Pancreas (tissue), 10 donors: ENCODE data around the gene S100PBP. TPM values are rescaled to one million over a fixed set of nuclear protein-coding genes. Genes with fewer than 3 reads are reported as not detected.

Experiments
- ATAC-seq, 4 donors: fragments of 200-7000 bp; cut with Tn5 transposase; one replicate each; pipeline versions ENCODE4 v1.8.0 to v1.9.1; 2020; ENCODE audit warnings: mild to moderate bottlenecking in 4 of 4, moderate library complexity in 4 of 4
- DNase-seq, 6 donors: peaks; one replicate each; pipeline ENCODE4 v3.0.0-alpha.2; 2020
- FAIRE-seq: peaks from 2 replicates; lab custom pipeline; 2012; peaks lifted over from hg19 to GRCh38; lab: Jason Lieb, UNC
- H3K27ac ChIP-seq, 4 donors: fragments of 200-600 bp; sonication (generic); 1 replicate in 3 of 4; 2 replicates in 1 of 4; pipeline versions ENCODE4 v1.5.0 to v1.8.0; 2020
- H3K27me3 ChIP-seq, 4 donors: fragments of 200-600 bp; one replicate each; pipeline ENCODE4 v1.8.0; 2021
- H3K36me3 ChIP-seq, 3 donors: fragments of 200-600 bp; sonication (generic) in 1 of 3; one replicate each; pipeline versions ENCODE4 v1.5.0 to v1.8.0; 2020 to 2021
- H3K4me1 ChIP-seq, 3 donors: fragments of 200-600 bp; one replicate each; pipeline ENCODE4 v1.8.0; 2021
- H3K4me3 ChIP-seq, 4 donors: fragments of 200-600 bp; sonication (generic) in 2 of 4; one replicate each; pipeline versions ENCODE4 v1.5.0 to v1.8.0; 2020 to 2021
- H3K9me3 ChIP-seq, 4 donors: fragments of 200-600 bp; one replicate each; pipeline ENCODE4 v1.8.0; 2021
- WGBS, 2 donors: extraction: QIAGEN DNeasy Blood & Tissue Kit; methylation state at CpG; one replicate each; pipeline ENCODE4 v1.1.7; 2013; 5-methylcytosine and 5-hydroxymethylcytosine counted together
- intact Hi-C, 3 donors: fragments of 100-400 bp; cut with DNase I; formaldehyde crosslinking; loops; one replicate each; pipeline versions ENCODE4 v1.11.1 to v1.14.2; 2022
- polyA plus RNA-seq, 2 donors: library from polyadenylated mRNA; stranded (reverse); fragments of 200-250 nt; gene quantifications; one replicate each; pipeline ENCODE4 v1.2.3, GENCODE V29; 2013
- total RNA-seq, 6 donors: library from RNA; stranded (reverse); fragmentation: NEBNext Ultra II Directional in 4 of 6; extraction: Animal tissue kit (Norgen Biotek cat#: 25700) in 4 of 6; gene quantifications; one replicate each; pipeline versions ENCODE4 v1.2.1 to v1.2.4, GENCODE V29; 2021 to 2023
- TF ChIP-seq, protein P1 (sequence below), 4 donors: fragments of 200-600 bp; sonication (generic) in 3 of 4; IDR thresholded peaks; one replicate each; pipeline versions ENCODE4 v1.5.0 to v1.8.0; 2021; ENCODE audit warnings: antibody characterized with exemption in 4 of 4
- donor health status: healthy with polysubstance abuse.
- donor health status: DM: no; HTN: no; CAD: no; lungs with moderate emphysema.
- donor health status: DM: no; HTN: no; CAD: no.
- donor health status: control.
- donor health status: control.
- donor health status: Bipolar disorder and iron deficiency.
- donor health status: DM: yes; HTN: yes; CAD: no.
- donor health status: DM: no; HTN: no; CAD: no.
- donor health status: DM: no; HTN: no; CAD: no.
- donor health status: DM: yes; HTN: yes; CAD: no.

Gene S100PBP
- total and polyA plus RNA-seq, 8 donors: 7.6 to 20.2 (median 11.8) TPM

DNA sequence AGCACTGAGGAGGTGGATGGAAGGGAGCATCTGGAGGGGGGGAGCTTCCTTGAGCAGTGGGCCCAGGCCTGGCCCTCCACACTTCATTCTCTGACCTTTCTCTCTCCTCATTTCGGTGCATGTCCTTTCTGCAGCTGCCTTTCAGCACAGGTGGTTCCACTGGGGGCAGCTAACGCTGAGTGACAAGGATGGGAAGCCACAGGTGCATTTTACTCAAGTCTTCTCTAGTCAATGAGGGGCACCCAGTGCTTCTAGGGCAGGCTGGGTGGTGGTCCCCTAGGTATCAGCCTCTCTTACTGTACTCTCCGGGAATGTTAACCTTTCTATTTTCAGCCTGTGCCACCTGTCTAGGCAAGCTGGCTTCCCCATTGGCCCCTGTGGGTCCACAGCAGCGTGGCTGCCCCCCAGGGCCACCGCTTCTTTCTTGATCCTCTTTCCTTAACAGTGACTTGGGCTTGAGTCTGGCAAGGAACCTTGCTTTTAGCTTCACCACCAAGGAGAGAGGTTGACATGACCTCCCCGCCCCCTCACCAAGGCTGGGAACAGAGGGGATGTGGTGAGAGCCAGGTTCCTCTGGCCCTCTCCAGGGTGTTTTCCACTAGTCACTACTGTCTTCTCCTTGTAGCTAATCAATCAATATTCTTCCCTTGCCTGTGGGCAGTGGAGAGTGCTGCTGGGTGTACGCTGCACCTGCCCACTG is 43.5 kb upstream of the S100PBP start:
- ATAC-seq (no peak), DNase-seq (peak in 1 of 6 donors; percentile 39), FAIRE-seq (no peak)
- Histone ChIP-seq H3K27me3 (no peaks in the 10 kb centered on the region), H3K27ac (peak overlapping the region in 2 of 4 donors; percentile 10 to 19), H3K4me1 (peaks cover 0 to 3% (median 0%) of the 10 kb centered on the region in 3 donors), H3K36me3 (peaks cover 0 to 49% (median 12%) of the 10 kb centered on the region in 3 donors), H3K9me3 (no peaks in the 10 kb centered on the region), H3K4me3 (no peak overlapping the region)
- TF ChIP-seq, protein P1, sequence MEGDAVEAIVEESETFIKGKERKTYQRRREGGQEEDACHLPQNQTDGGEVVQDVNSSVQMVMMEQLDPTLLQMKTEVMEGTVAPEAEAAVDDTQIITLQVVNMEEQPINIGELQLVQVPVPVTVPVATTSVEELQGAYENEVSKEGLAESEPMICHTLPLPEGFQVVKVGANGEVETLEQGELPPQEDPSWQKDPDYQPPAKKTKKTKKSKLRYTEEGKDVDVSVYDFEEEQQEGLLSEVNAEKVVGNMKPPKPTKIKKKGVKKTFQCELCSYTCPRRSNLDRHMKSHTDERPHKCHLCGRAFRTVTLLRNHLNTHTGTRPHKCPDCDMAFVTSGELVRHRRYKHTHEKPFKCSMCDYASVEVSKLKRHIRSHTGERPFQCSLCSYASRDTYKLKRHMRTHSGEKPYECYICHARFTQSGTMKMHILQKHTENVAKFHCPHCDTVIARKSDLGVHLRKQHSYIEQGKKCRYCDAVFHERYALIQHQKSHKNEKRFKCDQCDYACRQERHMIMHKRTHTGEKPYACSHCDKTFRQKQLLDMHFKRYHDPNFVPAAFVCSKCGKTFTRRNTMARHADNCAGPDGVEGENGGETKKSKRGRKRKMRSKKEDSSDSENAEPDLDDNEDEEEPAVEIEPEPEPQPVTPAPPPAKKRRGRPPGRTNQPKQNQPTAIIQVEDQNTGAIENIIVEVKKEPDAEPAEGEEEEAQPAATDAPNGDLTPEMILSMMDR (IDR thresholded peaks at IDR 0.05): no peak
- intact Hi-C loops: loop anchor here in 2 of 3 donors (5.0 to 10.0 kb wide), 2 partner anchors 62 to 91 kb away; no protein-coding TSS in a partner anchor
- 72% methylated on average over 7 of the region's 7 CpGs for WGBS, 2 donors

DNA sequence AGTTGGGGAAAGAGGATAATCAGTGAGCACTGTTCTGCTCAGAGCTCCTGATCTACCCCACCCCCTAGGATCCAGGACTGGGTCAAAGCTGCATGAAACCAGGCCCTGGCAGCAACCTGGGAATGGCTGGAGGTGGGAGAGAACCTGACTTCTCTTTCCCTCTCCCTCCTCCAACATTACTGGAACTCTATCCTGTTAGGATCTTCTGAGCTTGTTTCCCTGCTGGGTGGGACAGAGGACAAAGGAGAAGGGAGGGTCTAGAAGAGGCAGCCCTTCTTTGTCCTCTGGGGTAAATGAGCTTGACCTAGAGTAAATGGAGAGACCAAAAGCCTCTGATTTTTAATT is 43.0 kb upstream of the S100PBP start:
- DNase-seq: peak in 1 of 6 donors; percentile 44
- Histone ChIP-seq H3K4me3 (no peak overlapping the region), H3K4me1 (peaks cover 0 to 3% (median 0%) of the 10 kb centered on the region in 3 donors), H3K27ac (peak overlapping the region in 2 of 4 donors; percentile 12 to 19), H3K36me3 (peaks cover 0 to 49% (median 17%) of the 10 kb centered on the region in 3 donors), H3K9me3 (no peaks in the 10 kb centered on the region), H3K27me3 (no peaks in the 10 kb centered on the region)
- intact Hi-C loops: loop anchor here in 2 of 3 donors (5.0 to 10.0 kb wide), 2 partner anchors 62 to 90 kb away; no protein-coding TSS in a partner anchor
- ATAC-seq: no peak
- no peak for FAIRE-seq
- TF ChIP-seq, protein P1 (IDR thresholded peaks at IDR 0.05): no peak

DNA sequence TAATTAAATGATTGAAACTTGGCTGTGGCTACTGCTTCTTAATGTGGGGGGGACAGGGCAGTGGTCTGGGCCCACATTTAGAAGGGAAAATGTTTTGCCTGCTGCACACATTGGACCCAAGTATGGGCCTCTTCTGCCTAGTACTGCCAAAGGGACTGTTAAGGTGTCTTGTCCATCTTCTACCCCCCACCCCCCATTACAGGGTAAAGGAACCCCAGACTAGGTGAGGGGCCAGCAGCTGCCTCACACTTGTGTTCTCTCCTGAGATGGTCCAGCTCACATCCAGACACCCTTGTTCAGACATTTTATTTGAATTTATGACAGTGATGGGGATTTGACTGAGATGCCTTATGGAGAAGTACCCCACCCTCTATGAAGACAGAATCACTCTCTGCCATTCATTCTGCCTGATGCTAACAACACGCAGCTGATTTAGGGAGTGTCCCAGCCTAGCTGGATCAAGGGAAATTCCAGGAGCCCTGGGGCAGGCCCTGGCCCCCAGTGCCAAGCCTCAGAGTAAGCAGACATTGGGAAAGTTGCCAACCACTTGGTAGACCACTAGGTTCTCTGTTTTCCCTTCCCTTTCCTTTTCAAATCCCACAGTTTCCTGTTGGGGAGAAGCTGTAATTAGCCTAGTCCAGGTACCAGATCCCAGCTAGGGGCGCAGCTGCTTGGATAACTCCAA is 42.4 kb upstream of the S100PBP start:
- H3K4me1 ChIP-seq: peaks cover 0 to 3% (median 0%) of the 10 kb centered on the region in 3 donors
- peaks cover 0 to 50% (median 21%) of the 10 kb centered on the region in 3 donors for H3K36me3 ChIP-seq
- intact Hi-C loops: loop anchor here in 2 of 3 donors (5.0 to 10.0 kb wide), 2 partner anchors 63 to 90 kb away; no protein-coding TSS in a partner anchor
- no peaks in the 10 kb centered on the region for H3K9me3 ChIP-seq
- peak overlapping the region in 2 of 4 donors; percentile 26 to 53 for H3K27ac ChIP-seq
- DNase-seq (peak in 1 of 6 donors; percentile 48), FAIRE-seq (no peak), ATAC-seq (peak in 3 of 4 donors; percentile 7 to 32 (median 12))
- TF ChIP-seq, protein P1 (IDR thresholded peaks at IDR 0.05): no peak
- no peak overlapping the region for H3K4me3 ChIP-seq
- WGBS, 2 donors: 47 to 55% methylated on average over 2 of the region's 2 CpGs
- H3K27me3 ChIP-seq: no peaks in the 10 kb centered on the region

DNA sequence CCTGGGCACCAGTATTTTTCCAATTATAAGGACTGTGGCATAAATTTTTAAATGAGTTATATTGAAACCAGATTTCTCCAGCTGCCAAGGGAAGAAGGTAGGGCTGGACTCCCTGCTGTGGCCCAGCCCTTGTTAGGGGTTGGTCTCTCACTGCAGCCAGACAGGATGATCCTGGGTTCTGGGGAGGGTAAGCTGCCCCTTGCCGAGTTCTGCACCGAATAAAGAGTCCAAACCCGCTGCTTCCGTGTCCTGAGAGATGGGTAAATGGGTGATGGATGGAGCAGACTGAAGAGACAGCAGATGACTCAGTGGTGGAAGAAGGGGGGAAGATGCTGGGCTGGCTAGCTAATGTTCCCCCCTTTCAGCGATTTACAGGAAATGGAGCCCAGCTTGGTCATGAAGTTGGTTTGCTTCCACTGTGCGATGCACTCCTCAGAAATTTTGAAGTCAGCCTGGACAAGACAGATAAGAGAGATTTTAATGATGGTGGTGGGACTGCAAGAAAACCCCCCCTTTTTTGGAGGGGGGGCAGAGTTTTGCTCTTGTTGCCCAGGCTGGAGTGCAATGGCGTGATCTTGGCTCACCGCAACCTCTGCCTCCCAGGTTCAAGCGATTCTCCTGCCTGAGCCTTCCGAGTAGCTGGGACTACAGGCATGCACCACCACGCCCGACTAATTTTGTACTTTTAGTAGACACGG is 41.7 kb upstream of the S100PBP start:
- 80 to 85% methylated on average over 13 of the region's 13 CpGs for WGBS, 2 donors
- intact Hi-C loops: loop anchor here in 1 of 3 donors (10.0 kb wide), 1 partner anchor 89 kb away; no protein-coding TSS in a partner anchor
- TF ChIP-seq, protein P1 (IDR thresholded peaks at IDR 0.05): no peak
- peaks cover 0 to 3% (median 0%) of the 10 kb centered on the region in 3 donors for H3K4me1 ChIP-seq
- H3K9me3 ChIP-seq: no peaks in the 10 kb centered on the region
- H3K4me3 ChIP-seq: no peak overlapping the region
- H3K27ac ChIP-seq: peak overlapping the region in 2 of 4 donors; percentile 26 to 53
- peaks cover 0 to 50% (median 17%) of the 10 kb centered on the region in 3 donors for H3K36me3 ChIP-seq
- ATAC-seq: no peak
- no peak for FAIRE-seq
- no peaks in the 10 kb centered on the region for H3K27me3 ChIP-seq
- DNase-seq: peak in 1 of 6 donors; percentile 25
